HFFc6 (cell line): Measurements from ENCODE around the gene ATOX1. TPM values are rescaled to one million over a fixed set of nuclear protein-coding genes. Genes with fewer than 3 reads are reported as not detected.
A peak's percentile ranks its signal among the peaks of the same experiment; 100 is the strongest.

Experiments
- DNase-seq: peaks from one replicate; pipeline ENCODE4 v3.0.0-alpha.2; 2018
- H3K27ac Mint-ChIP-seq: 2 replicates; pipeline ENCODE4 v1.8.0; 2020; ENCODE audit warnings: mild to moderate bottlenecking, mixed read lengths
- H3K27me3 Mint-ChIP-seq: 2 replicates; pipeline ENCODE4 v1.8.0; 2021; ENCODE audit warnings: mild to moderate bottlenecking, moderate library complexity, mixed read lengths; ENCODE audit not compliant: insufficient read depth
- H3K36me3 Mint-ChIP-seq: 2 replicates; pipeline ENCODE4 v1.8.0; 2021; ENCODE audit warnings: low read depth, mixed read lengths
- H3K4me1 Mint-ChIP-seq: 2 replicates; pipeline ENCODE4 v1.8.0; 2020; ENCODE audit warnings: low read depth, mixed read lengths
- H3K4me3 Mint-ChIP-seq: 2 replicates; pipeline ENCODE4 v1.8.0; 2020; ENCODE audit warnings: mild to moderate bottlenecking, moderate library complexity, mixed read lengths
- H3K9me3 Mint-ChIP-seq: 2 replicates; pipeline ENCODE4 v1.8.0; 2020; ENCODE audit warnings: mild to moderate bottlenecking, mixed read lengths
- total RNA-seq, 6 experiments: library from RNA; stranded (reverse); fragmentation: NEBNext Ultra II Directional; extraction: Animal tissue kit (Norgen Biotek cat#: 25700); gene quantifications; 2 replicates in 1 of 6; 3 replicates in 5 of 6; pipeline ENCODE4 v1.2.3, GENCODE V29; 2021
- TF ChIP-seq, protein P1 (sequence below): fragments of 200-600 bp; sonication (generic); IDR thresholded peaks from 2 replicates; pipeline ENCODE4 v1.5.0; 2021; ENCODE audit warnings: antibody characterized with exemption, mild to moderate bottlenecking

ATOX1 gene
- total RNA-seq, 6 experiments from 2014 or later, result 148 to 185 (median 155) TPM

DNA sequence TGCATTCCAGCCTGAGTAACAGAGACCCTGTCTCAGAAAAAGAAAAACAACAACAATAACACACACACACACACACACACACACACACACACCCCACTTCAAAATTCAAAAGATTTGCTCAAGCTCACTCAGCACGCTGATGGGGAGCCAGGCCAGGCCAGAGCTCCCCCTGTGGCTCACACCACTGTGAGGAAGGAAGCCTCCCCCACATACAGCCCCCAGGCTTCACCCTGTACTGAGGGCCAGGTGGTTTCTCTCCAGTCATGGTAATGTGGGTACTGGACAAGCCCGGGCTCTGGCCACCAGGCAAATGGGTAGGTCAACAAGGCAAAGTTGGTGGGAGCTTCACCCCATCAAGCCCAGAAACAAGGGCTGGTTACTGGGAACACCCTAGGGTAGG lies 19.0 kb downstream of the ATOX1 start:
- Mint-ChIP-seq H3K4me1 (peaks cover 78% of the 10 kb centered on the region), H3K9me3 (no peaks in the 10 kb centered on the region), H3K27me3 (no peaks in the 10 kb centered on the region; the same call in 1 of the 2 replicates), H3K4me3 (no peak overlapping the region; the same call in 1 of the 2 replicates), H3K36me3 (peaks cover 13% of the 10 kb centered on the region), H3K27ac (peak overlapping the region; percentile 95)
- DNase-seq, result peak; percentile 4
- TF ChIP-seq, protein P1, sequence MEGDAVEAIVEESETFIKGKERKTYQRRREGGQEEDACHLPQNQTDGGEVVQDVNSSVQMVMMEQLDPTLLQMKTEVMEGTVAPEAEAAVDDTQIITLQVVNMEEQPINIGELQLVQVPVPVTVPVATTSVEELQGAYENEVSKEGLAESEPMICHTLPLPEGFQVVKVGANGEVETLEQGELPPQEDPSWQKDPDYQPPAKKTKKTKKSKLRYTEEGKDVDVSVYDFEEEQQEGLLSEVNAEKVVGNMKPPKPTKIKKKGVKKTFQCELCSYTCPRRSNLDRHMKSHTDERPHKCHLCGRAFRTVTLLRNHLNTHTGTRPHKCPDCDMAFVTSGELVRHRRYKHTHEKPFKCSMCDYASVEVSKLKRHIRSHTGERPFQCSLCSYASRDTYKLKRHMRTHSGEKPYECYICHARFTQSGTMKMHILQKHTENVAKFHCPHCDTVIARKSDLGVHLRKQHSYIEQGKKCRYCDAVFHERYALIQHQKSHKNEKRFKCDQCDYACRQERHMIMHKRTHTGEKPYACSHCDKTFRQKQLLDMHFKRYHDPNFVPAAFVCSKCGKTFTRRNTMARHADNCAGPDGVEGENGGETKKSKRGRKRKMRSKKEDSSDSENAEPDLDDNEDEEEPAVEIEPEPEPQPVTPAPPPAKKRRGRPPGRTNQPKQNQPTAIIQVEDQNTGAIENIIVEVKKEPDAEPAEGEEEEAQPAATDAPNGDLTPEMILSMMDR, result peak; percentile 17; the same call in 1 of the 2 replicates

- Mint-ChIP-seq H3K4me3 (peak overlapping the region; percentile 54), H3K9me3 (no peaks in the 10 kb centered on the region), H3K36me3 (peaks cover 8% of the 10 kb centered on the region), H3K27ac (peak overlapping the region; percentile 95), H3K27me3 (no peaks in the 10 kb centered on the region; the same call in 1 of the 2 replicates), H3K4me1 (peaks cover 78% of the 10 kb centered on the region)
- TF ChIP-seq, protein P1, result no peak
- peak; percentile 40 for DNase-seq
Measured at GRCh38 chr5:151738125-151738848, 20.1 kb downstream of the ATOX1 start.

DNA sequence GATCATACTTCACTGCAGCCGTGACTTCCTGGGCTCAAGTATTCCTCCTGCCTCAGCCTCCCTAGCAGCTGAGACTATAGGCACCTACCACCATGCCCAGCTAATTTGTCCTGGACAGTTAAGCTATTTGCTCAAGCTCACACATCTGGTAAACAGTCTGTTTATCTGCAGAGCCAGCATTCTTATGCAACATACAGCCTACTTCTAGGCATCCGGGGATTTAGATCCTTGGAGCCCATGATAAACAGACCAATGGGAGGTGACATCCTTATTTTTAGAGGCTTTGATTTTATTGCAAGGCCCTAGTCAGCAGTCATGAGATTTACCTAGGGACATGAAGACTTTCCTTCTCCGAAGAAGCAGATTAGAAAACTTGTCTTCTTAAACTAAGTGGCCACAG lies 21.0 kb downstream of the ATOX1 start:
- Mint-ChIP-seq H3K36me3 (peaks cover 2% of the 10 kb centered on the region), H3K4me1 (peaks cover 76% of the 10 kb centered on the region), H3K9me3 (no peaks in the 10 kb centered on the region), H3K27ac (no peak overlapping the region), H3K4me3 (no peak overlapping the region), H3K27me3 (no peaks in the 10 kb centered on the region; the same call in 1 of the 2 replicates)
- no peak for DNase-seq
- TF ChIP-seq, protein P1, result no peak

DNA sequence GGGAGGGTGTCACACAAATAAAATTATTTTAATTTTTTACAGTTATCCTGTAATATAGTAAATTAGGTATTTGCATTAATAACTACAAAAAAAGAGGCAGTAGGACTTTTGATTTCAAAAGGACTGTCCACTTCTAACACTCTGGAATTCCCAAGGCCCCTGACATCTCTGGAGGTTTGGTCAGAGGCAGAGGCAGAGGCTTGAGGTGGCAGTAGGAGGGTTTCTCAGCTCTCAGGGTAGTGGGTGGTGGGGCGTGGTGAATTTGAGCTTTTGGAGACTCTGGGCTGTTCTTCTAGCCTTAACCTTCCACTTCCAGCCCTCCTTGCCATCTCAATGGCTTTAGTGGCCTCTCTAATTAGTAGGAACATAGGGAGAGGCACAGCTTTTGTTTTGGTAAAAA lies 22.8 kb downstream of the ATOX1 start:
- no peaks in the 10 kb centered on the region for H3K36me3 Mint-ChIP-seq
- no peak overlapping the region for H3K4me3 Mint-ChIP-seq
- H3K9me3 Mint-ChIP-seq, result no peaks in the 10 kb centered on the region
- TF ChIP-seq, protein P1, result no peak
- peaks cover 58% of the 10 kb centered on the region for H3K4me1 Mint-ChIP-seq
- H3K27ac Mint-ChIP-seq, result no peak overlapping the region
- DNase-seq, result no peak
- H3K27me3 Mint-ChIP-seq, result no peaks in the 10 kb centered on the region

GRCh38 chr5:151734064-151734408 lies 24.4 kb downstream of the ATOX1 start:
- Mint-ChIP-seq H3K9me3 (peaks cover 14% of the 10 kb centered on the region), H3K27ac (peak overlapping the region; percentile 45), H3K4me1 (peaks cover 53% of the 10 kb centered on the region), H3K4me3 (no peak overlapping the region), H3K36me3 (peaks cover 13% of the 10 kb centered on the region), H3K27me3 (no peaks in the 10 kb centered on the region)
- no peak for DNase-seq
- TF ChIP-seq, protein P1, result no peak
